ENCODE measurements around the gene APBA1. TPM values are rescaled to one million over a fixed set of nuclear protein-coding genes. Genes with fewer than 3 reads are reported as not detected.

APBA1 gene
- total RNA-seq, 4 donors from 2014 or later = 1.3 to 8.0 (median 1.7) TPM

- no peak overlapping the region for H3K4me3 ChIP-seq
- no peaks in the 10 kb centered on the region for H3K36me3 ChIP-seq
- WGBS, 2 donors = 67 to 75% methylated on average over 5 of the region's 5 CpGs
- DNase-seq = no peak
- no peaks in the 10 kb centered on the region for H3K27me3 ChIP-seq
- no peak overlapping the region for H3K27ac ChIP-seq
- H3K4me1 ChIP-seq = peaks cover 0 to 6% (median 0%) of the 10 kb centered on the region in 3 donors
- H3K9me3 ChIP-seq = no peaks in the 10 kb centered on the region
- TF ChIP-seq POLR2A (IDR thresholded peaks at IDR 0.05) = no peak
- no peak for TF ChIP-seq CTCF (IDR thresholded peaks at IDR 0.05)
- intact Hi-C loops (cut with DNase I) = no loop called here
Observed at GRCh38 chr9:69579760-69580581, 92.2 kb downstream of the APBA1 start.

GRCh38 chr9:69579032-69579758 is 93.0 kb downstream of the APBA1 start:
- no peaks in the 10 kb centered on the region for H3K9me3 ChIP-seq
- no peak overlapping the region for H3K4me3 ChIP-seq
- intact Hi-C loops (cut with DNase I) = no loop called here
- H3K27ac ChIP-seq = no peak overlapping the region
- no peaks in the 10 kb centered on the region for H3K27me3 ChIP-seq
- DNase-seq = no peak
- peaks cover 0 to 6% (median 0%) of the 10 kb centered on the region in 3 donors for H3K4me1 ChIP-seq
- TF ChIP-seq POLR2A (IDR thresholded peaks at IDR 0.05) = no peak
- no peak for TF ChIP-seq CTCF (IDR thresholded peaks at IDR 0.05)
- no peaks in the 10 kb centered on the region for H3K36me3 ChIP-seq
- 68 to 78% methylated on average over 6 of the region's 6 CpGs for WGBS, 2 donors

- intact Hi-C loops (cut with DNase I) = no loop called here
- H3K9me3 ChIP-seq = no peaks in the 10 kb centered on the region
- no peak for DNase-seq
- no peak overlapping the region for H3K27ac ChIP-seq
- TF ChIP-seq POLR2A (IDR thresholded peaks at IDR 0.05) (no peak), CTCF (IDR thresholded peaks at IDR 0.05) (no peak)
- peaks cover 0 to 4% (median 0%) of the 10 kb centered on the region in 3 donors for H3K4me1 ChIP-seq
- no peaks in the 10 kb centered on the region for H3K27me3 ChIP-seq
- H3K36me3 ChIP-seq = no peaks in the 10 kb centered on the region
- WGBS, 2 donors = 53 to 70% methylated on average over 3 of the region's 3 CpGs
- H3K4me3 ChIP-seq = no peak overlapping the region
Observed at GRCh38 chr9:69578026-69578425, 94.1 kb downstream of the APBA1 start.

- no peak for TF ChIP-seq POLR2A (IDR thresholded peaks at IDR 0.05)
- no peak for TF ChIP-seq CTCF (IDR thresholded peaks at IDR 0.05)
- H3K27ac ChIP-seq = no peak overlapping the region
- no peak for DNase-seq
- no peak overlapping the region for H3K4me3 ChIP-seq
- H3K27me3 ChIP-seq = no peaks in the 10 kb centered on the region
- 83 to 92% methylated on average over 1 of the region's 1 CpG for WGBS, 2 donors
- intact Hi-C loops (cut with DNase I) = no loop called here
- no peaks in the 10 kb centered on the region for H3K4me1 ChIP-seq
- H3K9me3 ChIP-seq = no peaks in the 10 kb centered on the region
- H3K36me3 ChIP-seq = no peaks in the 10 kb centered on the region
Observed at GRCh38 chr9:69577123-69577522, 95.0 kb downstream of the APBA1 start.

- Histone ChIP-seq H3K4me1 (peaks cover 0 to 12% (median 5%) of the 10 kb centered on the region in 3 donors), H3K9me3 (no peaks in the 10 kb centered on the region), H3K27me3 (no peaks in the 10 kb centered on the region), H3K27ac (no peak overlapping the region), H3K4me3 (no peak overlapping the region), H3K36me3 (no peaks in the 10 kb centered on the region)
- no peak for TF ChIP-seq POLR2A (IDR thresholded peaks at IDR 0.05)
- TF ChIP-seq CTCF (IDR thresholded peaks at IDR 0.05) = no peak
- intact Hi-C loops (cut with DNase I) = no loop called here
- no peak for DNase-seq
- 73 to 79% methylated on average over 4 of the region's 4 CpGs for WGBS, 2 donors
Observed at GRCh38 chr9:69574057-69574456, 98.1 kb downstream of the APBA1 start.
